ENCODE results near the gene HEATR5A.
A peak's percentile ranks its signal among the peaks of the same experiment; 100 is the strongest.

Gene HEATR5A

DNA sequence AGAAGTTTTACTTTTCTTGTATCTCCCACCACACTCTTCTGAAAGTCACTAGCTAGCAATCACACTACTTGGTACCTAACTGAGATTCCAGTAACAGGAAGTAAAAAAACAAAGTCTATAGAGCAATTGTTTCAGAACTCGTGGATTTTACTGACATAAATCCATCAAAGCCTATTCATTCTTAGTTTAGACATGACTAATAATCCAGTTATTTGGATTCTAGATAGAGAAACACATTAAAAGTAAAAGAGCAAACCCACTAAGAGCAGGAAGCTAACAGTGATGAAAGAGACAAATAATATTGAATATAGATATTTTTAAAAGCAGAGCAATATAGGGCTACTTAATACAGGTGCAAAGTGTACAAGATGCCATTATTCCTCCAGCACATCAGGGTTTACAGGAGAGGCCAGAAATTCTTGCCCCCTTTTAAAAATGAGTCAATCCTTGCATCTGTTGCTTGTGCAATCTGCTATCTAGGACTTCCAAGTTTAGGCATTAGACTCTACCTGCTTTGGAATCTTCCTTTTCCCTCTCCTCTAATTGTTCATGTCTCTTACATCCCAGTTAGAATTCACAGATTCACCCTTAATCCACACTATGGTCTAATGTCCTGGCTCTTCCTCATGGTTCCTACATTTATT lies 6.0 kb downstream of the HEATR5A start:
- TF ChIP-seq, protein P1, sequence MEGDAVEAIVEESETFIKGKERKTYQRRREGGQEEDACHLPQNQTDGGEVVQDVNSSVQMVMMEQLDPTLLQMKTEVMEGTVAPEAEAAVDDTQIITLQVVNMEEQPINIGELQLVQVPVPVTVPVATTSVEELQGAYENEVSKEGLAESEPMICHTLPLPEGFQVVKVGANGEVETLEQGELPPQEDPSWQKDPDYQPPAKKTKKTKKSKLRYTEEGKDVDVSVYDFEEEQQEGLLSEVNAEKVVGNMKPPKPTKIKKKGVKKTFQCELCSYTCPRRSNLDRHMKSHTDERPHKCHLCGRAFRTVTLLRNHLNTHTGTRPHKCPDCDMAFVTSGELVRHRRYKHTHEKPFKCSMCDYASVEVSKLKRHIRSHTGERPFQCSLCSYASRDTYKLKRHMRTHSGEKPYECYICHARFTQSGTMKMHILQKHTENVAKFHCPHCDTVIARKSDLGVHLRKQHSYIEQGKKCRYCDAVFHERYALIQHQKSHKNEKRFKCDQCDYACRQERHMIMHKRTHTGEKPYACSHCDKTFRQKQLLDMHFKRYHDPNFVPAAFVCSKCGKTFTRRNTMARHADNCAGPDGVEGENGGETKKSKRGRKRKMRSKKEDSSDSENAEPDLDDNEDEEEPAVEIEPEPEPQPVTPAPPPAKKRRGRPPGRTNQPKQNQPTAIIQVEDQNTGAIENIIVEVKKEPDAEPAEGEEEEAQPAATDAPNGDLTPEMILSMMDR (IDR thresholded peaks at IDR 0.05; ENCODE audit: insufficient read depth, low read depth, low read length, missing control alignments), result no peak
- peak; percentile 51 for DNase-seq (ENCODE audit: low read depth)

GRCh38 chr14:31411218-31411727 lies 9.1 kb downstream of the HEATR5A start:
- DNase-seq (ENCODE audit: low read depth), result no peak
- TF ChIP-seq, protein P1 (IDR thresholded peaks at IDR 0.05; ENCODE audit: insufficient read depth, low read depth, low read length, missing control alignments), result no peak
- no peak overlapping the region for H3K4me3 ChIP-seq (ENCODE audit: low read length)

More for the DNA sequence above, 6.0 kb downstream of the HEATR5A start:
- H3K4me3 ChIP-seq (ENCODE audit: low read length), result no peak overlapping the region

GRCh38 chr14:31410048-31410650 lies 10.2 kb downstream of the HEATR5A start:
- TF ChIP-seq, protein P1 (IDR thresholded peaks at IDR 0.05; ENCODE audit: insufficient read depth, low read depth, low read length, missing control alignments), result no peak
- no peak overlapping the region for H3K4me3 ChIP-seq (ENCODE audit: low read length)
- DNase-seq (ENCODE audit: low read depth), result no peak

DNA sequence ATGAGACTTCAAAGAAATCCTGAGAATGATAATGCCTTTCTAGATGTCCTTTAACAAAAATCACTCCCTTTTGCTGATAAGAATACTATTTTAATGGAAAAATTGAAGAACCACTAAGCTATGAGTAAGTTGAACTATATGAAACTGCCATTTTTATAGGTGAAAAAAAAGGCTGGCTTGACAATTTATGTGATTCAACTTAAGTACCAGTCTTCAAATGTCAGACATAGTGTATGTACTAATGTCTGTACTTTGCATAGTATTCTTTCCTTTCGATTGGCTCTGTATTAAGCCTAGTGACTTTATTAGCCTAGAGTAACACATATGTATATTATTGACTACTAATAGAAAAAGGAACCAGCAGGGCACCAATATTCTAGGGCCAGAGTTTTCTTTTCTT lies 11.9 kb downstream of the HEATR5A start:
- no peak overlapping the region for H3K4me3 ChIP-seq (ENCODE audit: low read length)
- TF ChIP-seq, protein P1 (IDR thresholded peaks at IDR 0.05; ENCODE audit: insufficient read depth, low read depth, low read length, missing control alignments), result no peak
- DNase-seq (ENCODE audit: low read depth), result no peak

- TF ChIP-seq, protein P1 (IDR thresholded peaks at IDR 0.05; ENCODE audit: insufficient read depth, low read depth, low read length, missing control alignments), result no peak
- no peak overlapping the region for H3K4me3 ChIP-seq (ENCODE audit: low read length)
- no peak for DNase-seq (ENCODE audit: low read depth)
These were observed 14.6 kb downstream of the HEATR5A start for GRCh38 chr14:31405599-31406232.

DNA sequence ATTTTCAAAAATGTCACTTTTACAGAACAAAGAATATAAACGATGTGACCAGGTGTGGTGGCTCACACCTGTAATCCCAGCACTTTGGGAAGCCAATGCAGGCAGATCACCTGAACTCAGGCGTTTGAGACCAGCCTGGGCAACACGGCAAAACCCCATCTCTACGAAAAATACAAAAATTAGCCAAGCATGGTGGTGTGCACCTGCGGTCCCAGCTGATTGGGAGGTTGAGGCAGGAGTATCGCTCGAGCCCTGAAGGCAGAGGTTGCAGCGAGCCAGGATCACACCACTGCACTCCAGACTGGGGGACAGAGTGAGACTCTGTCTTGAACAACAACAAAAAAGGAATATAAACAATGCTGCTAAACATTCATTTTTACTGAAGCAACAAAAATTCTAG lies 15.2 kb downstream of the HEATR5A start:
- TF ChIP-seq, protein P1 (IDR thresholded peaks at IDR 0.05; ENCODE audit: insufficient read depth, low read depth, low read length, missing control alignments), result no peak
- H3K4me3 ChIP-seq (ENCODE audit: low read length), result no peak overlapping the region
- no peak for DNase-seq (ENCODE audit: low read depth)
